ENCODE results near the gene CSTB. TPM values are rescaled to one million over a fixed set of nuclear protein-coding genes. Genes with fewer than 3 reads are reported as not detected.

The CSTB gene
- total RNA-seq, 1 experiment from 2014 or later = 40.7 TPM

DNA sequence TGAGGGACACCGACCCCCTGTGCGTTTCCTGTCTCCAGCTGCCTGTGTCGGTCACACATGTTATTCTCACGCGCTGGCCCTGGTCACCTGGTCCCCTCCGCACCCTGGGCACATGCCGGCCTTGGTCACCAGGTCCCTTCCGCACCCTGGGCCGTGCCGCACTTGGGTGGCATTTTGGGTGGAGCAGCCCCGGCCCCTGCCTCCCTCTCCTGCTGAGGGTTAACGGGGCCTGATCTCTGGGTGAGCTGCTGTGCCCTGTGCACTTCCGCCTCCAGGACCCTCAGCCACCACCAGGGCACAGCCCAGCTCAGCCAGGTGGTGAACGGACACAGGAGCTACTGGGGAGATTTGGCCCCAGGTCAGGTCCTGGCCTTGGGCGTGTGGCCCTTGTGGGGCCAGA is 39.9 kb upstream of the CSTB start:
- H3K4me3 Mint-ChIP-seq = no peak overlapping the region
- peaks cover 15 to 28% of the 10 kb centered on the region in 2 experiments for H3K4me1 Mint-ChIP-seq
- H3K4ac ChIP-seq (ENCODE audit: low read depth, low read length) = no peak overlapping the region
- H3K18ac ChIP-seq (ENCODE audit: insufficient read length, low read depth, low read length) = no peak overlapping the region
- H3K27ac ChIP-seq (ENCODE audit: insufficient read length, low read depth, low read length) = no peak overlapping the region
- no peak for DNase-seq
- H3K56ac ChIP-seq (ENCODE audit: insufficient read length, low read depth, low read length) = no peak overlapping the region
- no peak overlapping the region for H3K27ac Mint-ChIP-seq
- no peak overlapping the region for H4K5ac ChIP-seq (ENCODE audit: insufficient read length, low read depth, low read length)
- H3K23ac ChIP-seq (ENCODE audit: insufficient read length, low read depth, low read length) = no peak overlapping the region
- WGBS (ENCODE audit: extremely low coverage, insufficient read length, low lambda C conversion rate) = no CpG with 5 or more reads among the region's 15 CpGs
- no peaks in the 10 kb centered on the region for H3K79me1 ChIP-seq (ENCODE audit: insufficient read depth, low read depth, low read length, poor library complexity, severe bottlenecking)
- no peak overlapping the region for H3K14ac ChIP-seq (ENCODE audit: insufficient read depth, low read length)
- H2BK120ac ChIP-seq (ENCODE audit: low read depth, low read length, poor library complexity, severe bottlenecking) = no peak overlapping the region
- H3K4me2 ChIP-seq (ENCODE audit: insufficient read depth, insufficient read length, low read length) = no peak overlapping the region
- no peak overlapping the region for H2BK5ac ChIP-seq (ENCODE audit: insufficient read length, low read length)
- H2AFZ ChIP-seq (ENCODE audit: low read length) = no peak overlapping the region
- H3T11ph ChIP-seq (ENCODE audit: low read length) = no peak overlapping the region
- peaks cover 1% of the 10 kb centered on the region for H3K27me3 Mint-ChIP-seq (ENCODE audit: low read depth)
- no peak overlapping the region for H3K9ac ChIP-seq (ENCODE audit: extremely low read depth, insufficient read length, low read length)
- TF ChIP-seq, protein P1, sequence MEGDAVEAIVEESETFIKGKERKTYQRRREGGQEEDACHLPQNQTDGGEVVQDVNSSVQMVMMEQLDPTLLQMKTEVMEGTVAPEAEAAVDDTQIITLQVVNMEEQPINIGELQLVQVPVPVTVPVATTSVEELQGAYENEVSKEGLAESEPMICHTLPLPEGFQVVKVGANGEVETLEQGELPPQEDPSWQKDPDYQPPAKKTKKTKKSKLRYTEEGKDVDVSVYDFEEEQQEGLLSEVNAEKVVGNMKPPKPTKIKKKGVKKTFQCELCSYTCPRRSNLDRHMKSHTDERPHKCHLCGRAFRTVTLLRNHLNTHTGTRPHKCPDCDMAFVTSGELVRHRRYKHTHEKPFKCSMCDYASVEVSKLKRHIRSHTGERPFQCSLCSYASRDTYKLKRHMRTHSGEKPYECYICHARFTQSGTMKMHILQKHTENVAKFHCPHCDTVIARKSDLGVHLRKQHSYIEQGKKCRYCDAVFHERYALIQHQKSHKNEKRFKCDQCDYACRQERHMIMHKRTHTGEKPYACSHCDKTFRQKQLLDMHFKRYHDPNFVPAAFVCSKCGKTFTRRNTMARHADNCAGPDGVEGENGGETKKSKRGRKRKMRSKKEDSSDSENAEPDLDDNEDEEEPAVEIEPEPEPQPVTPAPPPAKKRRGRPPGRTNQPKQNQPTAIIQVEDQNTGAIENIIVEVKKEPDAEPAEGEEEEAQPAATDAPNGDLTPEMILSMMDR (conservative IDR thresholded peaks at IDR 0.05) = no peak
- no peaks in the 10 kb centered on the region for H3K27me3 ChIP-seq (ENCODE audit: insufficient read depth, low read length)
- no peaks in the 10 kb centered on the region for H3K79me2 ChIP-seq (ENCODE audit: insufficient read depth, low read length)
- H4K8ac ChIP-seq (replicated peaks; ENCODE audit: insufficient read length, low read depth, low read length) = no peak overlapping the region
- H3K9me3 Mint-ChIP-seq = peaks cover 0 to 8% of the 10 kb centered on the region in 2 experiments; a peak in 4 of 5 replicates
- H4K20me1 ChIP-seq (ENCODE audit: control insufficient read depth, insufficient read depth, insufficient read length) = no peaks in the 10 kb centered on the region
- peaks cover 7 to 14% (median 14%) of the 10 kb centered on the region in 3 experiments; a peak in 6 of 7 replicates for H3K36me3 Mint-ChIP-seq (ENCODE audit: insufficient read depth in 1 of 3, low read depth in 3 of 3)
- no peaks in the 10 kb centered on the region for H3K4me1 ChIP-seq (ENCODE audit: insufficient read depth, low read length)
- no peaks in the 10 kb centered on the region for H3K9me3 ChIP-seq (ENCODE audit: control insufficient read depth, low read depth, low read length)
- H3K23me2 ChIP-seq (ENCODE audit: insufficient read length, low read depth, low read length, poor library complexity, severe bottlenecking) = no peaks in the 10 kb centered on the region
- no peak overlapping the region for H2AK5ac ChIP-seq (ENCODE audit: insufficient read length, low read length)
- no peak overlapping the region for H2BK12ac ChIP-seq (ENCODE audit: insufficient read length, low read depth, low read length)
- H2BK20ac ChIP-seq (ENCODE audit: low read depth, low read length, poor library complexity, severe bottlenecking) = no peak overlapping the region
- no peak overlapping the region for H2BK15ac ChIP-seq (ENCODE audit: low read depth, low read length)
- H4K91ac ChIP-seq (ENCODE audit: insufficient read length, low read depth, low read length) = no peak overlapping the region
